HCT116 (cell line): ENCODE data around the gene ARHGAP8.

ENCODE experiments used
- CEBPB ChIP-seq: IDR thresholded peaks from 2 replicates; pipeline ENCODE4 v1.6.1; 2012; ENCODE audit warnings: low read depth
- CTCF ChIP-seq, 3 experiments: fragments of 200-600 bp in 1 of 3; sonication (generic) in 1 of 3; IDR thresholded peaks in 2 of 3; conservative IDR thresholded peaks in 1 of 3; 2 replicates each; pipeline ENCODE4 v1.5.1; 2012 to 2017; ENCODE audit warnings: low read depth in 2 of 3, low read length in 2 of 3, antibody characterized with exemption in 1 of 3, borderline replicate concordance in 1 of 3, control low read depth in 1 of 3, mild to moderate bottlenecking in 1 of 3, mixed read lengths in 1 of 3, mixed run types in 1 of 3, moderate library complexity in 1 of 3; ENCODE audit not compliant: insufficient read depth in 1 of 3

- TF ChIP-seq CTCF (IDR thresholded peaks at IDR 0.05 in 2 of 3, conservative IDR thresholded peaks at IDR 0.05 in 1 of 3; ENCODE audit: borderline replicate concordance in 1 of 3, insufficient read depth in 1 of 3, low read depth in 2 of 3, low read length in 2 of 3) (no peak), CEBPB (no peak)
These were observed 23.5 kb upstream of the ARHGAP8 start for GRCh38 chr22:44728761-44729324.
